NCI-H1694 (cell line): ENCODE measurements around the gene NMRK2.
"Not testable (repeated sequence)": the region's sequence is repeated elsewhere in the genome, so short reads cannot be mapped to it uniquely, and the experiment has no call there.

ENCODE experiments used
- DNase-seq: peaks from one replicate; lab custom pipeline; 2025; lab: John Stamatoyannopoulos, UW

The NMRK2 gene, protein sequence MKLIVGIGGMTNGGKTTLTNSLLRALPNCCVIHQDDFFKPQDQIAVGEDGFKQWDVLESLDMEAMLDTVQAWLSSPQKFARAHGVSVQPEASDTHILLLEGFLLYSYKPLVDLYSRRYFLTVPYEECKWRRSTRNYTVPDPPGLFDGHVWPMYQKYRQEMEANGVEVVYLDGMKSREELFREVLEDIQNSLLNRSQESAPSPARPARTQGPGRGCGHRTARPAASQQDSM

GRCh38 chr19:3932931-3933810 is at the start of gene NMRK2:
TSS of gene NMRK2 (plus strand) at chr19:3933069. CDS start at chr19:3933672, 603 bp downstream.
- no peak for DNase-seq

GRCh38 chr19:3890591-3890990 is 42.3 kb upstream of the NMRK2 start:
- no peak for DNase-seq

DNA sequence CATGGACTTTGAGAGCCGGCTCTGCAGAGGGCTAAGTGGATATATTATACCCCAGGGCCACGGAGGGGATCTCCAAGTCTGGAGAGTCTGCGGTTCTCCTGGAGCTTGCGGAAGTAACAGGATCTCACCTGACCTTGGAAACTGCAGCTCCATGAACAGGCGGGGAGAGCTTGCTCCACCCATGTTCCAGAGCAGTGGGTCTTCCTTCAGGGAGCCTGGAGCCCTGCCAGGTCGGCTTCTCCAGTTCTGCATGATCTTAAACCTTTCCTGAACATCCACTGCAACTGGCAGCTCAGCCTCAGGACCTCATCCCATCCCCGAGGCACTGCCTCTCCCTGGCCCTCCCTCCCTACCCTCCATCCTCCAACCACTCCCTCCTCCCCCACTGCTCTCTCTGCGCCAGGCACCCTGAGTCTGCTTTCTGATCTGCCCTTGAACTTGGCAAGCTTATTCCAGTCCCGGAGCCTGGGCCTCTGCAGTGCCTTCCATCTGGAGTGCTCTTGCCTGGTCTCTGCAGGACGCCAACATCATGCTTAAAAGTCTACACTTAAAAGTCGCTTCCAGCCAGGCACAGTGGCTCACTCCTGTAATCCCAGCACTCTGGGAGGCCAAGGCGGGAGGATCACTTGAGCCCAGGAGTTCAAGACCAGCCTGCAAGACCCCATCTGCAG is 39.2 kb upstream of the NMRK2 start:
- no peak for DNase-seq

DNA sequence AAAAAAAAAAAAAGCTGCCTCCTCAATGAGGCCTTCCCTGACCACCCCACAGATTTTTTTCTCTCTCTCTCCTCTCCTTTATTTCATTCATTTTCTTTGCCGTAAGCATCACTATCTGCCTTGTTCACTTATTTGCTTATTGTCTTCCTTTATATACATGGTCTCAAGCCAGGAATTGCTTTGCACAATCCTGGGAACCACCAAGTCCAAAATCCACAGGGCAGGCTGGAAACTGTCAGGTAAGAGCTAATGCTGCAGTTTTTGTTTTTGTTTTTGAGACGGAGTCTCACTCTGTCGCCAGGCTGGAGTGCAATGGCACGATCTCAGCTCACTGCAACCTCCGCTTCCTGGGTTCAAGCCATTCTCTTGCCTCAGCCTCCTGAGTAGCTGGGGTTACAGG is 37.9 kb upstream of the NMRK2 start:
- not testable (repeated sequence) for DNase-seq

DNA sequence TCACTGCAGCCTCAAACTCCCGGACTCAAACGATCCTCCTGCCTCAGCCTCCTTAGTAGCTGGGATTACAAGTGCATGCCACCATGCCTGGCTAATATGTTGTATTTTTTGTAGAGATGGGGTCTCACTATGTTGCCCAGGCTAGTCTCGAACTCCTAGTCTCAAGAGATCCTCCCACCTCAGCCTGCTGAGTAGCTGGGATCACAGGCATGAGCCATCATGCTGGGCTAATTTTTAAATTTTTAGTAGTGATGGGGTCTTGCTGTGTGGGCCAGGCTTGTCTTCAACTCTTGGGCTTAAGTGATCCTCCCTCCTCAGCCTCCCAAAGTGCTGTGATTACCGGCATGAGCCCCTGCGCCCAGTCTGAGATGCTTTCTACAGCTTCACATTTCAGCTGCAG is 37.1 kb upstream of the NMRK2 start:
- no peak for DNase-seq

GRCh38 chr19:3897936-3898335 is 34.9 kb upstream of the NMRK2 start:
- DNase-seq, result no peak

GRCh38 chr19:3898426-3898825 is 34.4 kb upstream of the NMRK2 start:
- DNase-seq, result no peak

- no peak for DNase-seq
Observed at GRCh38 chr19:3899531-3900294, 33.2 kb upstream of the NMRK2 start.

DNA sequence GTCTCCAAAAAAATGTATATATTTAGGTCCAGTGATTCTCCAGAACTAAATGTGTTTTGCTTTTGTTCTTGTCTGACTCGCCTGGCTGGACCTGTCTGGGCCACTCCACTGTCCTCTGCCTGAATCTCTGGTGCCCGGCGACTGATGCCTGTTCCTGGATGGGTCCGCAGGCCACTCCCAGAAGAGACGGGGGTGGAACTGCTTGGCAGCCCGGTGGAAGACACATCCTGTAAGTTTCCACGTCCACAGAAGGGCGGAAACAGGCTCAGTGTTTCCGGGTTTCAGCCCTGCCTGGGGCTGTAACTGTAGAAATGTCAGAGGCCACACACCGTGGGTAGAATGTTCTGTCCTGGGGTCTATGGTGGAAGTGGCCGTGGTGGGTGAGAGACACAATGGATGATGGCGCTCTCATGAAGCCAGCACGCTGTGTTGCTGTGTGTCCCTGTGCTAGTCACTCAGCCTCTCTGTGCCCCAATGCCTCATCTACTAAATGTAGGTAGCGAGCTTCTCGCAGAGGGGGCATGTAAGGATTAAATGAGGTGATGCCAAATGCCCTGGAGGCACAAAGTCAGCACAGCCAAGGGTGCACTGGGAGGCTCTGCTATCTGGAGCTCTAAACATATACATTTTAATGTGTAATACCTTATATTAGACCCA is 30.4 kb upstream of the NMRK2 start:
- no peak for DNase-seq

DNA sequence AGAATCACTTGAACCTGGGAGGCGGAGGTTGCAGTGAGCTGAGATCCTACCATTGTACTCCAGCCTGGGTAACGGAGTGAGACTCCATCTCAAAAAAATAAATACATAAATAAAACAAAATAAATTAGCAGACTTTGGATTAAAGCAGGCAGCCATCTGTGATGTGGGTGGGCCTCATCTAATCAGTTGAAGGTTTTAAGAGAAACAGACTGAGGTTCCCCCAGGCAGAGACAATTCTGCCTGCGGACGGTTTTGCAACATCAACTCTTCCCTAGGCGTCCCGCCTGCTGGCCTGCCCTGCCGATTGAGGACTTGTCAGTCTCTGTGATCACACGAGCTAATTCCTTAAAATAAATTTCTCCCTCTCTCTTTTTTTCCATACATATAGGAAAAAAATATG is 28.6 kb upstream of the NMRK2 start:
- DNase-seq, result no peak

DNA sequence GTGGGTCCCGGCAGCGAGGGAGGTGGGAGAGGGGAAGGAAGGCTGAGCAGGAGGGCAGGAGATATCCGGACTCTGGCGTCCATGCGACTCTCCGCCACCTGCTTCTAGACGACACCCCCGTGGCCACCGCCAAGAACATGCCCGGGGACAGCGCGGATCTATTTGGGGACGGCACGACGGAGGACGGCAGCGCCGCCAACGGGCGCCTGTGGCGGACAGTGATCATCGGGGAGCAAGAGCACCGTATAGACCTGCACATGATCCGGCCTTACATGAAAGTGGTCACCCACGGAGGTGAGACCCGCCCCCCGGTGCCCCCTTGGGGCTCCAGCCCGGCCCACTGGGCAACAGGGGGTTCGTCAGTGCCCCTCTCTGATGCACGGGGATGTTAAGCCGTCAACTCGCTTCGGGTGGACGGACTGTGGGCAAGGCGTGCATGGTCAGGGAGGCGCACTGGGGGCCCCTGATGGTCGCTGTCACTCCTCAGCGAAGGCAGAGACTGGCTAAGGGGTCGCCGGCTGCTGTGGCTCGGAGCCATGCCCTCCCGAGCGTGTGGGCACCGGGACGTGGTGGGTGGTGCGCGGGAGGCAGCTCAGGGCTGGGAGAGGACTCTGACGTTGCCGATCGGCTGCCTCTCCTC is 25.1 kb upstream of the NMRK2 start:
- no peak for DNase-seq

DNA sequence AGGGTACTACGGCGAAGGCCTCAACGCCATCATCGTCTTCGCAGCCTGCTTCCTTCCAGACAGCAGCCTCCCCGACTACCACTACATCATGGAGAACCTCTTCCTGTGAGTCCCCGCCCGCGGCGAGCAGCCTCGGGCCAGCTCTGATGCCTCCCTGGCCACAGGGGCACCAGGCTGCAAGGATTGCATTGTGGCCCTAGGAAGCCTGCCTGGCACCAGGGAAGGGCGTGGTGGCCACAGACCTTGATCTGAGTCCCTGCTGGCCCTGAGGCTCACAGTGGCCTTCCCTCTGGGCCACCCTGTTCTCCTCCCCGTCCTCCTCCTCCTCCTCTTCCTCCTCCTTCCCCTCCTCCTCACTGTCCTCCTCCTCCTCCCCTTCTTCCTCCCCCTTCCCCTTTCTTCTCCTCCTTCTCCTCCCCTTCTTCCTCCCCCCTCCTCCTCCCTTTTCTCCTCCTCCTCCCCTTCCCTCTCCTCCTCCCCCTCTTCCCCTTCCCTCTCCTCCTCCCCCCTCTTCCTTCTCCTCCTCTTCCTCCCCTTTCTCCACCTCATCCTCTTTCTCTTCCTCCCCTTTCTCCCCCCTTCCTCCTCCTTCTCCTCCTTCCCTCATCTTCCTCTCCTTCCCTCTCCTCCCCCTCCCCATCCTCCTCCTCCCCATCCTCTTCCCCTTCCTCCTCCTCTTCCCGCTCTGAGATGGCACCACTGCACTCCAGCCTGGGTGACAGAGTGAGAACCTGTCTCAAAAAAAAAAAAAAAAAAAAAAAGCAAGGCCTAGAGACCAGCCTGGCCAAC is 24.4 kb upstream of the NMRK2 start:
- DNase-seq, result no peak

DNA sequence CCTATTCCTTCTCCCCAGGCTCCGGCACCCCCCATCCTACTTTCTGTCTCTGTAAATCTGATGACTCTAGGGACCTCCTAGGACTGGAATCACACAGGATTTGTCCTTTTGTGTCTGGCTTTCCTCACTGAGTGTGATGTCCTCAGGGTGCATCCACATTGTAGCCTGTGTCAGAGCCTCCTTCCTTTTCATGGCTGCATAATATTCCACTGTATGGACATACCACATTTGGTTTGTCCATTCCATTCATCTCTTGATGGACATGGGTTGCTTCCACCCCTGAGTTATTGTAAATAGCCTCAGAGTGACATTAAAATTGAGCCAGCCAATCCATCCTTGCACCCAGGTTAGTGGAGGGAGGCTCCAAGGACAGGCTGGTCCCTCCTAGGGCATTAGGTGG is 22.8 kb upstream of the NMRK2 start:
- no peak for DNase-seq

DNA sequence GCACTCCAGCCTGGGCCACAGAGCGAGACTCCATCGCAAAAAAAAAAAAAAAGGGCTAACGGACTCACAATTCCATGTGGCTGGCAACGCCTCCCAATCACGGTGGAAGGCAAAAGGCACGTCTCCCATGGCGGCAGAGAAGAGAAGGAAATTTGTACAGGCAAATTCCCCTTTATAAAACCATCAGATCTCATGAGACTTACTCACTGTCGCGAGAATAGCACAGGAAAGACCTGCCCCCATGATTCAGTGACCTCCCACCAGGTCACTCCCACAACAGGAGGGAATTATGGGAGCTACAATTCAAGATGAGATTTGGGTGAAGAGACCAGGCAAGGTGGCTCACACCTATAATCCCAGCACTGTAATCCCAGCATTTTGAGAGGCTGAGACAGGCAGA is 18.7 kb upstream of the NMRK2 start:
- DNase-seq, result no peak

DNA sequence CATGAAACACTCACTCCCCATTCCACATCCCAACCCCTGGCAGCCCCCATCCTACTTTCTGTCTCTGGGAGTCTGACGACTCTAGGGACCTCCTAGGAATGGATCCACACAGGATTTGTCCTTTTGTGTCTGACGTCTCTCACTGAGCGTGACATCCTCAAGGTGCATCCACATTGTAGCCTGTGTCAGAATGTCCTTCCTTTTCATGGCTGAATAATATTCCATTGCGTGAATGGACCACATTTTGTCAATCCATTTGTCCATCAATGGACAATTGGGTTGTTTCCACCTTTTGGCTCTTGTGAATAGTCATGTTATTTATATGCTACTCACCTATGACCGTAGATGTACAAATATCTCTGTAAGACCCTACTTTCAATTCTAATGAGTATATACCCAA is 16.8 kb upstream of the NMRK2 start:
- no peak for DNase-seq

GRCh38 chr19:3919793-3920192 is 13.1 kb upstream of the NMRK2 start:
- DNase-seq, result no peak

DNA sequence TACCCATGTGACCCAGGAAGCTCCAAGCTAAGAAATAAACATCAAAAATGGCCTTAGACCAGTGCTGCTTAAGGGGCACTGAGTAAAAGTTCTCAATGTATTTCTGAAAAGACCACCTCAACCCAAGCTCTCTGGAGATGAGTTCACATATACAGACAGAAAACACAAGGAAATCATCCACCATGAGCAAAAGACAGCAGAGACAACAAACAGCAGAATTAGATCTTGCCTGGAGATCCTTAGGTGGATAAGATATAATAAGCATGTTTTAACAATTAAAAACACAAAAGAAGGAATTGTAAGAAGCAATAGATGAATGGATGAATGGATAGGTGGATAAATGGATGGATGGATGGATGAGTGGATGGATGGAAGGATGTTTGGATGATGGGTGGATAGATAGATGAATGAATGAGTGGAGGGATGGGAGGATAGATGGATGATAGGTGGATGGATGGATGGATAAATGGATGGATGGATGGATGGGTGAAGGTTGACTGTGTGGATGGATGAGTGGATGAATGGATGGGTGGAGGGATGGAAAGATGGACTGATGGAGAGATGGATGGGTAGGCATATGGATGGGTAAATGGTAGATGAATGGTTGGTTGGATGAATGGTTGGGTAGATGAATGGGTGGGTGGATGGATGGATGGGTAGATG is 9.6 kb upstream of the NMRK2 start:
- no peak for DNase-seq

DNA sequence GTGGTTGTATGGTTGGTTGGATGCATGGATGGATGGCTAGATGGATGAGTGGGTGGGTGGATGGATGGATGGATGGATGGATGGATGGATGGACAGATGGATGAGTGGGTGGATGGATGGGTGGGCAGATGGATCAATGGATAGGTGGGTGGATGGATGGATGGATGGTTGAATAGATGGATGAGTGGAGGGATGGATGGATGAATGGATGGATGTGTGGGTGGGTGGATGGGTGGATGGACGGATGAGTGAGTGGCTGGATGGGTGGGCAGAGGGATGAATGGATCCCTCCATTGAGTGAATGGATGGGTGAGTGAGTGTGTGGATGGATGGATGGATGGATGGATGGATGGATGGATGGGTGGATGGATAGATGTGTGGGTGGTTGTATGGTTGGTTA is 9.0 kb upstream of the NMRK2 start:
- no peak for DNase-seq

- DNase-seq, result no peak
Observed at GRCh38 chr19:3931041-3931440, 1.8 kb upstream of the NMRK2 start.
